WTC11 (cell line): Measurements from ENCODE around the gene SLC6A18.

Experiments used
- NR3C1 ChIP-seq: sonication (generic); formaldehyde crosslinking; conservative IDR thresholded peaks from 2 replicates; pipeline ENCODE4 v1.8.1; 2023; ENCODE audit warnings: low read depth, mild to moderate bottlenecking, missing genetic modification reagents
- TEAD4 ChIP-seq: sonication (generic); formaldehyde crosslinking; IDR thresholded peaks from 2 replicates; pipeline ENCODE4 v1.8.0; 2022; ENCODE audit warnings: mild to moderate bottlenecking, missing genetic modification reagents

DNA sequence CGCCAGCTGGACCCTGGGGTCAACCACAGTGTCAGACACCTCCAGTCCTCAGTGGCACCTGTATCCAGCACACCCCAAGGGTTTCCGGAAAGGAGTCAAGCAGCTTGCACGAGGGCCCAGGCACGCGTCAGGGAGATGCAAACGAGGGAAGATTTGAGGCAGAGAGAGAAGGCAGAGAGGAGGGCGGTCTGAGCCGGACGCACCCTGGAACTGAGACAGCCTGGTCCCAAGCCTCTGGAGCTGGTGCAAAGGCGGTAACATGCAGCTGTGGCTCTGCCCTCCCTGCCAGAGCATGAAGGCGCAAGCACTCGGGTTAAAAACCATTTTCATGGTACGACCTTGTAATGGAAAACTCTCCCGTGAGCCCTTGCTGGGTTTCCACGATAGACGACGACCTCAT lies 32.2 kb downstream of the SLC6A18 start:
- no peak for TF ChIP-seq NR3C1
- no peak for TF ChIP-seq TEAD4 (CRISPR knock-in tag)
